ENCODE measurements around the gene AIPL1. TPM values are rescaled to one million over a fixed set of nuclear protein-coding genes. Genes with fewer than 3 reads are reported as not detected.

AIPL1 gene
- total RNA-seq, 1 experiment from 2014 or later: not detected

DNA sequence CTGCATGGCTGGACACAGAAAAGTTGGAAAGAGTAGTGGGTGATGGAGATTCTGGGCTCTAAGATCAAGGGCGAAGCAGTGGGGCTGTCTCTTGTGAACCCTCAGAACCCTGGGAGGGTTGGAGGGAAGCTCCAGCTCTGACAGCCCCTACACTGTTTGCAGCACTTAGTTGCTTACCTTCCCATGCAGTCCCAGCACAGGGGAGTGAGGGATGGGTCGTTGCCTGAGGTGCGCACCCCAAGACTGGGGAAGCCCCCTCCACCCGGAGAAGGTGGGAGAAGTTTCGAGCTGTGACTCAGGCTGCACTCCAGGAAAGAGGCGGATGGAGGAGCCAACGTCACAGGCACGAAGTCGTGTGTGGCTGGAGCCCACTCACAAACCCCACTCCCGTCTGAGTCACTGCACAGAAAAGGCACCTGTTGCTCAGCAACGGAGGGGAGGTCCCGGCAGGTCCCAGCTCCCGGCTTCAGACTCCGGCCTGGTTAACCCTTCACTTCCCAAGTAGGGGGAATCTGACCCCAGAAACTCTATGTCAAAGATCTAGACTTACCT lies 60.1 kb downstream of the AIPL1 start:
- Histone ChIP-seq H3K9me3 (ENCODE audit: control insufficient read depth, insufficient read depth, low read depth, low read length) (no peaks in the 10 kb centered on the region), H3K27me3 (ENCODE audit: control insufficient read depth, insufficient read depth, low read length) (0 out of 2 replicates have a peak, but pooled peaks cover 2% of the 10 kb centered on the region), H3K36me3 (ENCODE audit: control insufficient read depth, insufficient read depth, low read length) (no peaks in the 10 kb centered on the region), H3K4me3 (ENCODE audit: low read depth in 2 of 2, low read length in 2 of 2) (no peak overlapping the region), H3K4me1 (ENCODE audit: control insufficient read depth, insufficient read depth, low read length) (no peaks in the 10 kb centered on the region), H3K27ac (ENCODE audit: low read length) (no peak overlapping the region)
- CTCF ChIA-PET: no interaction called here
- intact Hi-C loops (cut with micrococcal nuclease; ENCODE audit: unreplicated experiment) (no loop called here), in situ Hi-C loops (cut with HindIII; ENCODE audit: low pct_unique_long_range_greater_than_20kb, low sequenced_read_pairs) (no loop called here)
- ATAC-seq (0 out of 2 replicates have a peak, but pooled peaks have one; percentile 38), DNase-seq (ENCODE audit: low read depth, low spot score) (no peak)
- POLR2A ChIA-PET: no interaction called here
- BruUV-seq (replicated peaks): no TSS peak
- TF ChIP-seq, protein P1, sequence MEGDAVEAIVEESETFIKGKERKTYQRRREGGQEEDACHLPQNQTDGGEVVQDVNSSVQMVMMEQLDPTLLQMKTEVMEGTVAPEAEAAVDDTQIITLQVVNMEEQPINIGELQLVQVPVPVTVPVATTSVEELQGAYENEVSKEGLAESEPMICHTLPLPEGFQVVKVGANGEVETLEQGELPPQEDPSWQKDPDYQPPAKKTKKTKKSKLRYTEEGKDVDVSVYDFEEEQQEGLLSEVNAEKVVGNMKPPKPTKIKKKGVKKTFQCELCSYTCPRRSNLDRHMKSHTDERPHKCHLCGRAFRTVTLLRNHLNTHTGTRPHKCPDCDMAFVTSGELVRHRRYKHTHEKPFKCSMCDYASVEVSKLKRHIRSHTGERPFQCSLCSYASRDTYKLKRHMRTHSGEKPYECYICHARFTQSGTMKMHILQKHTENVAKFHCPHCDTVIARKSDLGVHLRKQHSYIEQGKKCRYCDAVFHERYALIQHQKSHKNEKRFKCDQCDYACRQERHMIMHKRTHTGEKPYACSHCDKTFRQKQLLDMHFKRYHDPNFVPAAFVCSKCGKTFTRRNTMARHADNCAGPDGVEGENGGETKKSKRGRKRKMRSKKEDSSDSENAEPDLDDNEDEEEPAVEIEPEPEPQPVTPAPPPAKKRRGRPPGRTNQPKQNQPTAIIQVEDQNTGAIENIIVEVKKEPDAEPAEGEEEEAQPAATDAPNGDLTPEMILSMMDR (IDR thresholded peaks at IDR 0.05): no peak

GRCh38 chr17:6374271-6374691 lies 60.6 kb downstream of the AIPL1 start:
- BruUV-seq (replicated peaks): no TSS peak
- intact Hi-C loops (cut with micrococcal nuclease; ENCODE audit: unreplicated experiment): no loop called here
- no peaks in the 10 kb centered on the region for H3K36me3 ChIP-seq (ENCODE audit: control insufficient read depth, insufficient read depth, low read length)
- H3K27ac ChIP-seq (ENCODE audit: low read length): no peak overlapping the region
- ATAC-seq: peak; percentile 53; the same call in 1 of the 2 replicates
- no peak overlapping the region for H3K4me3 ChIP-seq (ENCODE audit: low read depth in 2 of 2, low read length in 2 of 2)
- TF ChIP-seq, protein P1 (IDR thresholded peaks at IDR 0.05): no peak
- TF ChIP-seq SIN3A (IDR thresholded peaks at IDR 0.05; ENCODE audit: borderline replicate concordance, insufficient read depth, low read depth, low read length): no peak
- TF ChIP-seq TCF7L2 (IDR thresholded peaks at IDR 0.05; ENCODE audit: low read depth, low read length): no peak
- no peak for TF ChIP-seq POLR2AphosphoS5 (IDR thresholded peaks at IDR 0.05; ENCODE audit: low read depth, low read length)
- TF ChIP-seq REST (IDR thresholded peaks at IDR 0.05; ENCODE audit: insufficient read depth in 1 of 2, low read depth in 2 of 2, low read length in 1 of 2): no peak
- CTCF ChIA-PET: no interaction called here
- H3K4me1 ChIP-seq (ENCODE audit: control insufficient read depth, insufficient read depth, low read length): no peaks in the 10 kb centered on the region
- H3K27me3 ChIP-seq (ENCODE audit: control insufficient read depth, insufficient read depth, low read length): 0 out of 2 replicates have a peak, but pooled peaks cover 2% of the 10 kb centered on the region
- POLR2A ChIA-PET: no interaction called here
- in situ Hi-C loops (cut with HindIII; ENCODE audit: low pct_unique_long_range_greater_than_20kb, low sequenced_read_pairs): no loop called here
- H3K9me3 ChIP-seq (ENCODE audit: control insufficient read depth, insufficient read depth, low read depth, low read length): no peaks in the 10 kb centered on the region
- DNase-seq (ENCODE audit: low read depth, low spot score): no peak

Other genes starting within 250 kb of the AIPL1 start
- gene PIMREG, start 9.3 kb upstream of the AIPL1 start, total RNA-seq (2021; ENCODE audit: unreplicated experiment): 41.2 TPM
- gene PITPNM3, start 121.4 kb upstream of the AIPL1 start, total RNA-seq (2021; ENCODE audit: unreplicated experiment): 0.44 TPM
- gene KIAA0753, start 205.6 kb upstream of the AIPL1 start, total RNA-seq (2021; ENCODE audit: unreplicated experiment): 13.0 TPM
- 137 TPM for gene TXNDC17, start 205.9 kb upstream of the AIPL1 start, total RNA-seq (2021; ENCODE audit: unreplicated experiment)
- 18.6 TPM for gene MED31, start 216.5 kb upstream of the AIPL1 start, total RNA-seq (2021; ENCODE audit: unreplicated experiment)
- gene C17orf100, start 216.6 kb upstream of the AIPL1 start, total RNA-seq (2021; ENCODE audit: unreplicated experiment): 2.8 TPM